NCI-H69 (cell line): Measurements from ENCODE around the gene SFSWAP.
"Not testable (repeated sequence)": the region's sequence is repeated elsewhere in the genome, so short reads cannot be mapped to it uniquely, and the experiment has no call there.

ENCODE experiments used
- DNase-seq: peaks from one replicate; lab custom pipeline; 2025; lab: John Stamatoyannopoulos, UW

The SFSWAP gene

GRCh38 chr12:131761638-131762037 is 50.7 kb downstream of the SFSWAP start:
- DNase-seq = no peak

GRCh38 chr12:131764738-131765137 is 53.8 kb downstream of the SFSWAP start:
- no peak for DNase-seq

- no peak for DNase-seq
Measured at GRCh38 chr12:131765961-131766360, 55.1 kb downstream of the SFSWAP start.

GRCh38 chr12:131766382-131767107 is 55.7 kb downstream of the SFSWAP start:
- DNase-seq = no peak

GRCh38 chr12:131770120-131770519 is 59.2 kb downstream of the SFSWAP start:
- DNase-seq = no peak

GRCh38 chr12:131771965-131772364 is 61.1 kb downstream of the SFSWAP start:
- no peak for DNase-seq

- no peak for DNase-seq
Measured at GRCh38 chr12:131773582-131774221, 62.8 kb downstream of the SFSWAP start.

- no peak for DNase-seq
Measured at GRCh38 chr12:131774576-131775391, 63.9 kb downstream of the SFSWAP start.

- DNase-seq = no peak
Measured at GRCh38 chr12:131775392-131776236, 64.7 kb downstream of the SFSWAP start.

- no peak for DNase-seq
Measured at GRCh38 chr12:131776237-131776889, 65.5 kb downstream of the SFSWAP start.

GRCh38 chr12:131777269-131777668 is 66.4 kb downstream of the SFSWAP start:
- DNase-seq = not testable (repeated sequence)

GRCh38 chr12:131779027-131779426 is 68.1 kb downstream of the SFSWAP start:
- DNase-seq = no peak

- DNase-seq = no peak
Measured at GRCh38 chr12:131782061-131782460, 71.2 kb downstream of the SFSWAP start.

GRCh38 chr12:131783915-131784541 is 73.1 kb downstream of the SFSWAP start:
- DNase-seq = no peak

GRCh38 chr12:131784909-131785762 is 74.2 kb downstream of the SFSWAP start:
- DNase-seq = no peak

GRCh38 chr12:131785763-131786330 is 75.0 kb downstream of the SFSWAP start:
- DNase-seq = no peak

- no peak for DNase-seq
Measured at GRCh38 chr12:131786331-131786730, 75.4 kb downstream of the SFSWAP start.

- no peak for DNase-seq
Measured at GRCh38 chr12:131787143-131787660, 76.3 kb downstream of the SFSWAP start.

- no peak for DNase-seq
Measured at GRCh38 chr12:131788070-131788469, 77.2 kb downstream of the SFSWAP start.
